NCI-H526 (cell line): Measurements from ENCODE around the gene EPC1.
"Not testable (repeated sequence)": the region's sequence is repeated elsewhere in the genome, so short reads cannot be mapped to it uniquely, and the experiment has no call there.

Source experiments
- DNase-seq, 2 experiments: peaks; one replicate each; lab custom pipeline; 2025; lab: John Stamatoyannopoulos, UW

Gene EPC1

DNA sequence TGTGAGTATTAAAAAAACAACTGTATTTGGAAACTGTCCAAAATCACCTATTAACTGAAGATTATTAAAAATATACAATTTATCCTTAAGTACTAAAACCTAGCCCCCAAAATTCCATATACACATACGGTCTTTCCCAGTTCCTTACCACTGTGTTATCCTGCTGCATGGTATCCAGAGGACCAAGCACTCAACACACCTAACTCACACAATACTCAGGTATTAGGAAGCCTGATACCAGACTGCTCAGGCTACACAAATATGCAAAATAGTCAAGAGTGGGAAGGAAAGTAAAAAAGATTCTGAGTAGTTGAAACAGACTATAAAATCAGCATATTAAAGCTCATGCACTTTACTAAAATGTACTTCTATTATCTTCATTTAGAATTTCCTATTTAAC, 67.2 kb downstream of the EPC1 start:
- no peak for DNase-seq

DNA sequence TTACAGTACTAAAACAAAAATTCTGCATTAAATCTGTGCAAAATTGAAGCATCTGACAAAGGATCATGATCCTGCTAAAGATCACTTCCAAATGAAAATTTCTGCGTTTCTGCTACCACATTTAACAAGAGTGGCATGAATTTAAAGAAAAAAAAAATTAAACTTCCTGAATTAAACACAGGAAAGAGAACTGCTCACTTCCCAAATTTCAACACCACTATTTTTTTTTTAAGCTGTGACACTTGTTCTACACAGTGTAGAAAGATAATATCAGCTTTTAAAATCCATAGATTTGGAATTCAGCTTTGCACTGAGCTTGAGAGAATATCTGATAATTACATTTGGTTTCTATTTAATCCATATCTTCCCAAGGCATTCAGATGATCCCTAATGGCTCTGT, 73.6 kb downstream of the EPC1 start:
- DNase-seq, result no peak

DNA sequence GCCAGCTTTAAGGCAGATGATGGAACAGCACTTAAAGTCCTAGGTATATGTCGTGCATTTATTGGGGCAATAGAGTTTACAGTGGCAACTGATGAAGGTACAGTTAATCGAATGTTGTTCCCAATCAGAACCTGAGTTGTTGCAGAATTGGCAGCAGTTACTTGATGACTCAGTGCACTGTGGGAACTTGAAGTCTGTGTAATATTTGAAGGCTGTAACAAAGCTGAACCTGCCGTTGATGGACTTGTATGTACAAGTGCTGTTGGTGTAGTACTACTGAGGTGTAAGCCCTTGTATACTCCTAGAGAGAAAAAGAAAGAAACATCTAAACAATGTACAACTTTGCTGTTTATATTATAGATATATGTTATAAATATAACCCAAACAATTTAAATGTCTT, 75.3 kb downstream of the EPC1 start:
- DNase-seq, result no peak

DNA sequence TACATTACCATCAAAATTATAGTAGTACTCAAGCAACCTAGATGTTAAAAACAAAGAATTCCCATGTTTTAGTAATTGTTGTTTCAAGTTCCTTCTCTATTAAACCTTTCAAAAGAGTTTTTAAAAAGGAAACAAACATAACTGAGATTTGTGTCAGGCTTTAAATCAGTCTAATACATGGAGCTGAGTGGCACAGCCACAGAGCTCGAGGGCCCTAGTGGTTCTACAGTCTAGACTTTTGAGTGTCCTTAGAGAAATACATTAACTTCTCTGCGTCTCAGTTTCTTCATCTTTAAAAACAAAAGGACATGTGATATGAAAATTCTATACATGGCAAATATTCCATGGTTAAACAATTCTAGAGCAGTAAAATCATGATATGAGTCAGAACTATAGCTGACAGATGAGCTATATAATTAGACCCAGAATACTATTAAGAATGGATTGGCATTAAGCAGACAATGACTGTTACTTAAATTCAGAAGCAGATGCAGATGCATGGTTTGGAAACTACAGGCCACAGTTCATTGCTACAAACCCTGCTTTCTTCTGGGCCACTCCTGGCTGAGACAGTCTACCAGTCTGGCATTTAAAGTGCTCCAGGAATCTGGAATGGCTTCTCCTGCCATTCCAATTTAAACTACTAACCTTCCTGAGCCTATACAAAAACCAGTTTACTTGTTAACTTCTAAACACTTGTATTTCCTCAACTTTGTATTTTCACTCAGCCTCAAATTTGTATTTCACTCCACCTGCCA, 77.4 kb downstream of the EPC1 start:
- no peak for DNase-seq

DNA sequence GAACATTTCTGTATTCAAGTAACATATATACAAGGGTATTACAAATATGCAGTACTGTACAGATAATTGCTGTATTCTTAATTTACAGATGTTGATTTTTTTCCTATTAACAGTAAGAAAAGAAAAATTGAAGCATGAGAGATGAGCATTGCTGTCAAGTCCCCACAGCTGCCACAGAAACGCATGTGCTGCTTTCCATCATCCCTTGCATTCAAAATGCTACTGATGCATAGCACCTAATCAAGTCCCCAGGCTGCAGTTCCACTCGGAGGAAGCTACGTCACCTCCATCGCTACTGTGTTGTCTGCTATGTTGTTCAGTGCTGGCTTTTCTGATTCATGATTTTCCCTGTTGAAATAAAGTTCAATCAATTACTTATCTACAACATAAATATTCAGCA, 78.2 kb downstream of the EPC1 start:
- no peak for DNase-seq

DNA sequence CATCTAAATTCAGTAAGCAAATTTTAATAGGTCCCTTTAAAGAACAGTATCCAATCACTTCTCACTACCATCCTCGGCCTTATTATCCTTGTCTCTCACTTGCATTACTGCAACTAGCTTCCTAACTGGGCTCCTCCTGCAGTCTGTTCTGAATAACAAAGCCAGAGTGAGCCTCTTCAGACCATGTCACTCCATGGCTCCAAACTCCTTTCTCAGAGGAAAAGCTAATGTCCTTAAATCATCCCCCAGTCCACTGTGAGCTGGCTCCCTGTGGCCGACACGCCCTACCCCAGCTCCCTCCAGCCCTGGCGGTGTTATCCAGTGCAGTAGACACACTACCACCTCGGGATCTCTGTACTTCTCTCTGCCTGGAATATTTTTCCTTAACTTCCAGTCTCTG, 80.0 kb downstream of the EPC1 start:
- DNase-seq, result no peak

DNA sequence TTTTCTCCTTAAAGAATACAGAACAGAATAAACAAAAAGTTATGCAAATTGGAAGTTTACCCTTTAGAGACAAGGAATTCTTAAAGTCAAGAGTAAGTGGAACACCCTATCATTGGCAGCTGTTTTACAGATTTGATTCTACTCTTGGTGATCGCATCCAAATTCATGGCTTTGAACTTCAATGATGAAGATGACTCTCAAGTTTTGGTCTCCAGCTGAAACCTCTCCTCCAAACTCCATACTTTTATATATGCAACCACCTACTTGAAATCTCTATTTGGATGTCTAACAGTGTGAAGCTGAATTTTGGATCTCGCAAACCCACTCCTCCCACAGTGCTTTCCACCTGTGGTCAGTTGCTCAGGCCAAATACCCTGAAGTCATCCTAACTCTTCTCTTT, 80.4 kb downstream of the EPC1 start:
- no peak for DNase-seq

DNA sequence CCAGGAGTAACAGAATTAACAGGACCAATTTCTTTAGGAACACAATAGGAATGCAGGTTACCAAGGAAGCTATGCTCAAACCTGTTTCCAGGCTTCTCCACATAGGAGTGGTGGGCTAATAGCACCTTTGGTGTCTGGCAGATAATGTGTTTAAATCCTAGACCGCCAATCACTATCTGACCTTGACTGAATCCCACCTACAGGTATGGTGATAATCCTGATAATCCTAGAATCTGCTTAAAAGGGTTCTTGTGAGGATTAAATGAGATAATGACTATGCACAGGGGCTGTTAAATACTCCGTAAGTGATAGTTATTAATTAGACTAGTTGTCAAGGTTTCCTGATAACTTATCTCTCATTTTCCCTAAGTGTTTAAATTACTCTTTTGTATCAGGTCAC, 81.2 kb downstream of the EPC1 start:
- no peak for DNase-seq

DNA sequence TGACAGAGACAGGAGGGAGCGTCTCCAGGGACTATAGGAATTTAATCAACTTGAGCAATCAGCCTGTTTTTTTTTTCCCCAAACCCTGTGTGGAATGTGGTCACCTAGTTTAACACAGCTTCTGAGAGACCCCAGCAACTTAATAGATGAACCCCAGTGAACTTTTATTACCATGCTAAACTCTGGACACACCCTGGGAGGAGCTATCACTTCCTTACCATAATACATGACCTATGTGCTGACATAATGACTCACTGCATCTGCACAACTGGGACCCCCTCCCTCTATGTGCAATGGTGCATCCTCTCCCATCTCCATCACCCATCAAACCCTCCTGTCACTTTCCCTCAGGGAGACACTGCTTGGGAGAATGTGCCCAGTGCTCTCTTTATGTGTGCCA, 83.7 kb downstream of the EPC1 start:
- no peak for DNase-seq

DNA sequence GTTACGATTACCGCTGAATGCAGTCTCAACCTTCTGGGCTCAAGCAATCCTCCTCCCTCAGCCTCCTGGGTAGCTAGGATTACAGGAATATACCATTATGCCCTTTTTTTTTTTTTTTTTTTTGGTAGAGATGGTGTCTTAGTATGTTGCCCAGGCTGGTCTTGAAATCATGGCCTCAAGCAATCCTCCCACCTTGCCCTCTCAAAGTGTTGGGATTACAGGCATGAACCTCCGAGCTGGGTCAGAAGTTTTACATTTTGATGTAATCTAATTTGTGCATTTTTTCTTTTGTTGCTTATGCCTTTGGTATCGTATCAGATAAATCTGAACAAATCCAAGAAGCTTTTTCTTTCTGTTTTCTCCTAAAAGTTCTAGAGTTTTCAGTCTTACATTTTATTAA, 87.4 kb downstream of the EPC1 start:
- DNase-seq, result no peak

DNA sequence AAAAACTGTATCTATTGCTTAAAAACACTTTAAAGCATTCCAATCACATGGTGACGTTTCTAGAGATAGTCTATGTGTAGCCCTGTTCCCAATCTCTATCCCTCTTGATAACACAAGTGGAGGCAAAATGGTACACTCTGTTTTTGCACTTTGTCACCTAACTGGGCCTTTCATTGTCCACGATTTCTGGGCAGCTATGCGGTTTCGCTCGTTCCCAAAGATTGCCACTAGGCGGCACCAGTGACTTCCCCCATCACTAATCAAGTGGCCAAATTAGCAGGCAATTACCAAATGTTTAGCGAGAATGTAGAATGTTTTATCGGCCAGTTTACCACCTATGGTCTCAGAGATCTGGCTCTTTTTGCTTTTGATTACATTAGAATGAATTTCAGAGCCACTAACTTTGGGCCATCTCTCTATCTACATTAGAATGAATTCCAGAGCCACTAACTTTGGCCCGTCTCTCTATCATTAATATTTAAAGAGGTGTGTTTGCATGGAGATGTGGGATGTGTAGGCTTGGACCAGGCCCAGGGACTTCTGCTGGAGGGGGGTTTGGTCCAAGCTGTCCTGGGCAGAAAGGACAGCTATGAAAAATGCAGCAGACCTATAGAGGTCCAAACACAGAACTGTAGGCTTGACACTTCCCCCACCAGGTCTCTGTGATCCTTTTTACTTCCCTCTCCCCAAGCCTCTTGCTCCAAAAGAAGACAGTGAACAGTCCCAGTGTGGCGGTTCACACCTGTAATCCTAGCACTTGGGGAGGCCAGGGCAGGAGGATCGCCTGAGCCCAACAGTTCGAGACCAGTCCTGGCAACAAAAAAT, 90.1 kb downstream of the EPC1 start:
- DNase-seq, result peak; percentile 9 to 44

DNA sequence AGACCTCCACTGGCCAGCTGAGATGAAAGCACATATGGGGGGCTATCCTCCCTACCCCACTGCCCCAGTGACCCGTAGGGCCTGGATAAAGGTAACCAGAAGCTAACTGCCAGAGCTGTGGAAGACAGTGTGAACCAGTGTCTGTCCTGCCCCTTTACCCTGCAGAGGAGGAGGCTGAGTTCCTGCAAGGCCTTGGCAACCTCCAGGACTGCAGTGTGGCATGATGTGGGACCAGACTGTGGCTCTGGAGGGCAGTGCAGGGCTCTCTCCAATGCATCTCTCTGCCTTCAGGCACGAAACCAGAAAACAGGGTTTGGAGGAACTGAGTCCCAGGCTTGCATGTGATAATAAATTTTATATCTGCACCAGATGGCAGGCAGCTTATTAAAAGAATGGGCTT, 93.1 kb downstream of the EPC1 start:
- no peak for DNase-seq

DNA sequence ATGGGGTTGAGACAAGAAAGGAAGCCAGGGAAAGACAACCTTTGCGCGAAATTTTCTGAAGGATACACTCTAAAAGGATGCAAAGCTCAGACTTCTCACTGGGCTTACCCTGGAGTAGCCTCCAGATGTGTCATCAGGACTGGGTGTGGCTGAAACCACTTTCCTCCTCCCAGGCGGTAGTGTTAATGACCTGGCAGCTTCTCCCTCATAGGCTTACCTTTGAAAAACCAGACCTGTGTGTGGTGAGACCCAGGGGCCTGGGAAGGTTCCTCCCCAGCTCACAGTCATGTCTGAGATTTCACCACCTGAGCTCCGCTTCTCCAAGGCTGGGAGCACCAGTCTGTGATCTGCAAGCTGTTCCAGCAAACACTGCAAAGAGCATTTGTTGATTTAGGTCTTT, 93.7 kb downstream of the EPC1 start:
- DNase-seq, result no peak

DNA sequence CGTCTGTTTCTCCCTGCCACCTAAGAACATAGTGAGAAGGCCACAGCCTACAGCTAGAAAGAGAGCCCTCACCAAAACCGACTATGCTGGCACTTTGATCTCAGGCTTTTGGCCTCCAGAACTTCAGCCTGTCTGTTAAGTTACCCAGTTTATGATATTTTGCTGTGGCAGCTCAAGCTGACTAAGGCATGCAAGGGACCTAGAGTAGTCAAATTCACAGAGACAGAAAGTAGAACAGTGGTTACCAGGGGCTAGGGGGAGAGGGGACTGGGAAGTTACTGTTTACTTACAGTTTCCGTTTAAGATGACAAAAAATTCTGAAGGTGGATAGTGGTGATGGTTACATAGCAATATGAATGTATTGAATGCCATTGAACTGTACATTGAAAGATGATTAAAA, 96.5 kb downstream of the EPC1 start:
- not testable (repeated sequence) for DNase-seq

DNA sequence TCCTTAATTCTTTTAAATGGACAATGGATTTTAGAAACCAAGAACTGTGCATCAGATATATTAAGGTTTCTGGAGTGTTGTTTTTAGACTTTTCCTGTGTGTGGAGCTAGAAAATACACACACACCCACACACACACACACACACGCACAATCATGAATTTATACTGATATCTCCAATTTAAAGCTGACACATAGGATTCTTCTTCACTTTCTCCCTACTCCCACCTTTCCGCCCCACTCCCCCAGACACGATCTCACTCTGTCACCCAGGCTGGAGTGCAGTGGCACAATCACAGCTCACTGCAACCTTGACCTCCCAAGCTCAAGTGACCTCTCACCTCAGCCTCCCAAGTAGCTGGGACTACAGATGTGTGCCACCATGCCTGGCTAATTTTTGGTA, 100.3 kb downstream of the EPC1 start:
- no peak for DNase-seq

DNA sequence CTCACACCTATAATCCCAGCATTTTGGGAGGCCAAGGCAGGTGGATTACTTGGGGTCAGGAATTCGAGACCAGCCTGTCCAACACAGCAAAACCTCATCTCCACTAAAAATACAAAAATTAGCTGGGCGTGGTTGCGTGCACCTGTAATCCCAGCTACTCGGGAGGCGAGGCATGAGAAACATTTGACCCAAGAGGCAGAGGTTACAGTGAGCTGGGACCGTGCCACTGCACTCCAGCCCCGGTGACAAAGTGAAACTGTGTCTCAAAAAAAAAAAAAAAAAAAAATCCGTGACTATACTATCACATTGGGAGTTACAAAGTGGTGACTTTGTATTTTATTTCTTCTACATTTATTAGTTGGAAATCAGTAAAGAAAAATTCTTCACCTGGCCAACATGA, 101.2 kb downstream of the EPC1 start:
- no peak for DNase-seq

DNA sequence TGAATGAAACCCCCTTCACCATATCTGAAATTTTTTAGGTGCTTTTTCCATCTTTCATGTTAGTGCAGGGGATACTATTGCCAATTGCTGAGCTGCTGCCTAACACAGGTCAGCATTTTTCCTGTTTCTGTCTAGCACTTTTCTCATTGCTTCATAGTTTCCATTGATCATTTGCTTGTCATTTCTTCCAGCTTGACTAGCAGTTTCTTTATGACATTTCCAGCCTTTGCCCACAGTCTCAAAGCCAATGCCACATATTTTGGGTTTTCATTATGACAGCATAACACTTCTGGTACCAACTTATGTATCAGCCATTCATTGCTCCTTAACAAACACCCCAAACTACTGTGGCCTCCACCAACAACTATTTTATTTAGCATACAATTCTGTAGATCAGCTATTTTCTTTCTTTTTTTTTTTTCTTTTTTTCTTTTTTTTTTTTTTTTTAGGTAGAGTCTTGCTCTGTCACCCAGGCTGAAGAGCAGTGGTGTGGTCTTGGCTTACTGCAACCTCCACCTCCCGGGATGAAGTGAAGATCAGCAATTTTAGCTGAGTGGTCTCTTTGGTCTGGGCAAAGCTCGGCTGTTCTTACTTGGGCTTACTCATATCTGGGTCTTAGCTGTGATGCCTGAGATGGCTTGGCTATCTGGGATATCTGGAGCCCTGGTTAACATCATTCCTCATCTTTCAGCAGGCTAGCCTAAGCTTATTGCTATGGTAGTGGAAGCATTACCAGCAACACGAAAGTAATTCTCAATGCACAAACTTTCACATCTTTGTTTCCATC, 102.3 kb downstream of the EPC1 start:
- DNase-seq, result no peak

DNA sequence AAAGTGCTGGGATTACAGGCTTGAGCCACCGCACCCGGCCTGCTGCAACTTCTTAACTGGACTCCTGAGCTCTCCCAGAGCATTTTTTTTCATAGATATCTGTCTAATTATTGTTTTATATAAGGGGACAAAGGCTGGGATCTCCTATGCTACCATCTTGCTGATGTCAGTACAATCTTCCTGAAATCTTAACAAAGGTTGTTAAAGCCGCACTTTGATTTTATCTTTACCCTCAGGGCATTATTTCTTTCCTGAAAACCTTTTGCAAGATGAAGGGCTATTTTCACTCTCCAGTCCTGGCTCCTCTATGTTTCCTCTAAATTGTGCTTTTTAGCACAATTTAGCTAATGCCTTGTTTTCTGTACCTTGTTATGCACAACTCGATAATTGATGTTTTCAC, 102.9 kb downstream of the EPC1 start:
- DNase-seq, result no peak

DNA sequence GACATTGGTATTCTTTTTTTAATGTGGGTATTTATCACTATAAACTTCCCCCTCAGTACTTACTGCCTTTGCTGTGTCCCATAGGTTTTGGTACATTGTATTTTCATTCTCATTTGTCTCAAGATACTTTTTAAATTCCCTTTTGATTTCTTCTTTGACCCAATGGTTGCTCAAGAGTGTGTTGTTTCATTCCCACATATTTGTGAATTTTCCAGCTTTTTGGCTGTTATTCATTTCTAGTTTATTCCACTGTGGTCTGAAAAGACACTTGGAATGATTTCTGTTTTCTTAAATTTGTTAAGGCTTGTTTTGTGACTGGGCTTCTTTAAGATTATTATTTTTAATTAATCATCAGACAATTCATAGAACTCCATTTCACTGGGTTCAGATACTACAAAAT, 105.0 kb downstream of the EPC1 start:
- DNase-seq, result no peak

DNA sequence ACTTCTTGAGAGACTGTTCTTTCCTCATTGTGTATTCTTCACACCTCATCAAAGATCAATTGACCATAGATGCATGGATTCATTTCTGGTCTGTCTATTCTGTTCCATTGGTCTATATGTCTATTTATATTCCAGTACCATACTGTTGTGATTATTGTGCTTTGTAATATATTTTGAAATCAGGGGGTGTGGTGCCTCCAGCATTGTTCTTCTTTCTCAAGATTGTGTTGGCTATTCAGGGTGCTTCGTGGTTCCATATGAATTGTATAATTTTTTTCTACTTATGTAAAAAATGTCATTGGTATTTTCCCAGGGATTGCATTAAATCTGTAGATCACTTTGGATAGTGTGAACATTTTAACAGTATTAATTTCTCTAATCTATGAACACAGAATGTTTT, 106.5 kb downstream of the EPC1 start:
- DNase-seq, result no peak

DNA sequence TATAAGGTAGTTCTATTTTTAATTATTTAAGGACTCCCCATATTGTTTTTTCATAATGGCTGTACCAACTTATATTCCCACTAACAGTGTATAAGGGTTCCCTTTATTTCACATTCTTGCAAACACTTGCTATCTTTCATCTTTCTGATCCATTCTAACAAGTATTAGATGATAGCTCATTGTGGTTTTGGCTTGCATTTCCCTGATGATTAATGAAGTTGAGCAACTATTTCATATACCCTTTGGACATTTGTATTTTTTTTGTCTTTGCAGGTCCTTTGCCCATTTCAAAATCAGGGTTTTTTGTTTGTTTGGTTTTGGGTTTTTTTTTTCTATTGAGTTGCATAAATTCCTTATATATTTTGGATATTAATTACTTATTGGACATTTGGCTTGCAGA, 107.2 kb downstream of the EPC1 start:
- no peak for DNase-seq

DNA sequence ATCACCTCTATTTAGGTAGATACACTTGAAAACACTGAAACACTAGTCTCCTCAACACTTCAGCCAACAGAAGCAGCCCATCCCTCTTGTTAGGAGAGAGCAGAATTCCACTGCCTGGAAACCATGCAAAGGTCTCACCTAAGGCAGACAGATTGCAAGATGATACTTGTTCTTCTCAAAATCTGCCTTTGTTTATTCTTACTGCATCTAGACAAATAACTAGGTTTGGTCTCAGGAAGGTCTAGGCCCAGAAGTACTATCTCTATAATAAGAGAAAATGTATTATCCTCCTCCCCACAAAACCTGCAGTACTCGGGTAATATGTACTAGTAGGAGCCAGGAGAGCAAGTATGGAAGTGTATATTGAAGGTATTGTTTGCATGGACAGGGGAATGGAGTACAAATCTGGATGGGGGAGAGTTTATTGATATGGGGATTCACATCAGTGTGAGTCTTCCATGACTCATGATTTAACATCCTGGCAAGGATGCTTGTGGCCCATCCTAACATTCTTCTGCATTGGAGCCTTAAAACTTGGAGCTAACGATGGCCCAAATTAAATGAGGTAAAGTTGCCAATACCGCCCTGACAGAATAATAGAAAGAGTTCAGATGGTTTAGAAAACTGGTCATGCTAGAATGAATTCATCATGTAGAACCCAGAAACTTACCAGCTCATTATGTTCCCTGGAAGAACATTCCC, 109.2 kb downstream of the EPC1 start:
- no peak for DNase-seq
